ENCODE data around the gene CHL1.

CHL1 gene

DNA sequence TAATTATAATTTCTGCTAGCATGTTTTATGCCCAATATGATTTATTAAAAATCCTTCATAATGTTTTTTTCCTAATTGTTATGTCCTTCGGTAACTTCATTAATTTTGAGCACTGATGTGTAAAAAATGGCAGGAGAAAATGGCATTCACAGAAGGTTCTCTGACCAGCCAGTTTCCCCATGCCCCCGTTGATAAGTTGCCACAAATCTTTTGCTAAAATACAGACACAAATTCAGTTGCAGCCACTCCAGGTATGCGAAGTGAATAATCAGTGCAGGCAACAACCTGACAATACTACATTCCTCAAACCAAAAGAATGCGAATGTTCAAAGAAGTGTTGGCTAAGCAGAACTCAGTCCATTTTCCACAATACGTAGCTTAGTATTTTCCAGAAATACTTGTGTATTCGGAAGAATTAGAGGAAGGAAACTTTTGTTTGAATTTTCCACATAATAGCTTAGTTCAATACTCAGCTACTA lies 32.7 kb downstream of the CHL1 start:
- Histone ChIP-seq H3K79me2 (ENCODE audit: insufficient read depth, low read length) (no peaks in the 10 kb centered on the region), H3K27me3 (ENCODE audit: insufficient read depth, low read length) (no peaks in the 10 kb centered on the region), H3K4me2 (ENCODE audit: low read length) (peak overlapping the region; percentile 45), H3K36me3 (ENCODE audit: insufficient read depth, low read length) (no peaks in the 10 kb centered on the region), H2AFZ (ENCODE audit: low read length) (peak overlapping the region; percentile 17), H3K9me3 (ENCODE audit: low read length) (no peaks in the 10 kb centered on the region), H3K4me3 (ENCODE audit: low read depth, low read length, poor library complexity, severe bottlenecking) (peak overlapping the region; percentile 19), H3K27ac (ENCODE audit: low read depth, low read length, poor library complexity, severe bottlenecking) (peak overlapping the region; percentile 52), H4K20me1 (ENCODE audit: insufficient read depth, low read length) (no peaks in the 10 kb centered on the region), H3K9me2 (ENCODE audit: low read depth, low read length) (no peaks in the 10 kb centered on the region), H3F3A (ENCODE audit: insufficient read depth, low read length) (no peaks in the 10 kb centered on the region; the same call in 1 of the 2 replicates), H3K9ac (ENCODE audit: low read length) (peak overlapping the region; percentile 42), H3K4me1 (ENCODE audit: insufficient read depth, low read length, severe bottlenecking) (peaks cover 48% of the 10 kb centered on the region)
- TF ChIP-seq EZH2 (IDR thresholded peaks at IDR 0.05; ENCODE audit: borderline replicate concordance, low read length): no peak
- TF ChIP-seq, protein P1, sequence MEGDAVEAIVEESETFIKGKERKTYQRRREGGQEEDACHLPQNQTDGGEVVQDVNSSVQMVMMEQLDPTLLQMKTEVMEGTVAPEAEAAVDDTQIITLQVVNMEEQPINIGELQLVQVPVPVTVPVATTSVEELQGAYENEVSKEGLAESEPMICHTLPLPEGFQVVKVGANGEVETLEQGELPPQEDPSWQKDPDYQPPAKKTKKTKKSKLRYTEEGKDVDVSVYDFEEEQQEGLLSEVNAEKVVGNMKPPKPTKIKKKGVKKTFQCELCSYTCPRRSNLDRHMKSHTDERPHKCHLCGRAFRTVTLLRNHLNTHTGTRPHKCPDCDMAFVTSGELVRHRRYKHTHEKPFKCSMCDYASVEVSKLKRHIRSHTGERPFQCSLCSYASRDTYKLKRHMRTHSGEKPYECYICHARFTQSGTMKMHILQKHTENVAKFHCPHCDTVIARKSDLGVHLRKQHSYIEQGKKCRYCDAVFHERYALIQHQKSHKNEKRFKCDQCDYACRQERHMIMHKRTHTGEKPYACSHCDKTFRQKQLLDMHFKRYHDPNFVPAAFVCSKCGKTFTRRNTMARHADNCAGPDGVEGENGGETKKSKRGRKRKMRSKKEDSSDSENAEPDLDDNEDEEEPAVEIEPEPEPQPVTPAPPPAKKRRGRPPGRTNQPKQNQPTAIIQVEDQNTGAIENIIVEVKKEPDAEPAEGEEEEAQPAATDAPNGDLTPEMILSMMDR (IDR thresholded peaks at IDR 0.05; ENCODE audit: low read length): no peak

- Histone ChIP-seq H2AFZ (ENCODE audit: low read length) (no peak overlapping the region), H4K20me1 (ENCODE audit: insufficient read depth, low read length) (no peaks in the 10 kb centered on the region), H3K79me2 (ENCODE audit: insufficient read depth, low read length) (no peaks in the 10 kb centered on the region), H3K36me3 (ENCODE audit: insufficient read depth, low read length) (no peaks in the 10 kb centered on the region), H3K9me2 (ENCODE audit: low read depth, low read length) (no peaks in the 10 kb centered on the region), H3K4me3 (ENCODE audit: low read depth, low read length, poor library complexity, severe bottlenecking) (no peak overlapping the region), H3F3A (ENCODE audit: insufficient read depth, low read length) (no peaks in the 10 kb centered on the region), H3K9me3 (ENCODE audit: low read length) (no peaks in the 10 kb centered on the region), H3K4me1 (ENCODE audit: insufficient read depth, low read length, severe bottlenecking) (no peaks in the 10 kb centered on the region), H3K9ac (ENCODE audit: low read length) (no peak overlapping the region), H3K4me2 (ENCODE audit: low read length) (no peak overlapping the region), H3K27me3 (ENCODE audit: insufficient read depth, low read length) (no peaks in the 10 kb centered on the region), H3K27ac (ENCODE audit: low read depth, low read length, poor library complexity, severe bottlenecking) (no peak overlapping the region)
- TF ChIP-seq, protein P1 (IDR thresholded peaks at IDR 0.05; ENCODE audit: low read length): no peak
- no peak for TF ChIP-seq EZH2 (IDR thresholded peaks at IDR 0.05; ENCODE audit: borderline replicate concordance, low read length)
These were observed 40.3 kb downstream of the CHL1 start for GRCh38 chr3:236881-237280.

DNA sequence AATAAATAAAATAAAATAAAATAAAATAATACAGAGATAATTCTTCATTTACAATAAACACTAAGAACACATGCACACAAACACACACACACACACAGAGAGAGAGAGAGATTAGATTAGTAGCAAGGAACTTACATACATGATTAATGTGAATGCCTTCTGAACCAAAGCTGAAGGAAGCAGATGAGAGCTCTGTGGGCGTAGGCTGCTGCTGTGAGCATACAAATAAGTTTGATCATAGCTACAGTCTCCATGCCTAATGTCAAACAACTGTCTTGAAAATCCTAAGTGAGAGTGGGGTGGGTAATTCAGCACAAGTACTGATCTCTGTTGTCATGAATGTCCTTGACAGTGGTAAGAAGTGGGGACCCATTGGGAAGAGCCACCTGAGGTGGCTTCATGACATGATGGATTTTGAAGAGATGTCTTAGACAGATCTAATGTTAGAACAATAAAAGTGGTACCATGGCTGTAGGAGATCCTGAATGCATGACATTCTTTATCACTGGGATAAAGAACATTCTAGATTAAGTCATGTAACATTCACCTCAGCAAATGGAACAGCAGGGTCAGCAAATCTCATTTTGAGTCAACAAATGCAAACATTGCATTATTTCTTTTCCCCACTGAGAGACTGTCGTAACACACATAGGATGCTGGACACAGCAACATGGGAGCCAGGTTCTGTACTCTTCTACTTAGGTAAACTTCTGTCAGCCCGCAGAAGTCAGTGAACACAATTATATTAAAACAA lies 46.2 kb downstream of the CHL1 start:
- Histone ChIP-seq H3K4me1 (ENCODE audit: insufficient read depth, low read length, severe bottlenecking) (peaks cover 29% of the 10 kb centered on the region), H3K4me3 (ENCODE audit: low read depth, low read length, poor library complexity, severe bottlenecking) (no peak overlapping the region), H3K9me2 (ENCODE audit: low read depth, low read length) (no peaks in the 10 kb centered on the region), H3K4me2 (ENCODE audit: low read length) (peak overlapping the region; percentile 38; the same call in 1 of the 2 replicates), H3K79me2 (ENCODE audit: insufficient read depth, low read length) (no peaks in the 10 kb centered on the region), H2AFZ (ENCODE audit: low read length) (no peak overlapping the region), H3K36me3 (ENCODE audit: insufficient read depth, low read length) (peaks cover 17% of the 10 kb centered on the region), H3K27me3 (ENCODE audit: insufficient read depth, low read length) (no peaks in the 10 kb centered on the region), H3F3A (ENCODE audit: insufficient read depth, low read length) (no peaks in the 10 kb centered on the region), H4K20me1 (ENCODE audit: insufficient read depth, low read length) (no peaks in the 10 kb centered on the region), H3K27ac (ENCODE audit: low read depth, low read length, poor library complexity, severe bottlenecking) (peak overlapping the region; percentile 77), H3K9ac (ENCODE audit: low read length) (no peak overlapping the region), H3K9me3 (ENCODE audit: low read length) (no peaks in the 10 kb centered on the region)
- TF ChIP-seq EZH2 (IDR thresholded peaks at IDR 0.05; ENCODE audit: borderline replicate concordance, low read length): no peak
- TF ChIP-seq, protein P1 (IDR thresholded peaks at IDR 0.05; ENCODE audit: low read length): no peak
